Activated CD4-positive, alpha-beta T cell treated with anti-CD3 and anti-CD28 coated beads, Interleukin-2, Interleukin-4, amounts not matched to agents 100 ng/mL and 50 ng/mL, durations not matched to agents 16 hours and 8 hours (primary cell): ENCODE measurements around the gene AHCYL2.
"Not testable (repeated sequence)": the region's sequence is repeated elsewhere in the genome, so short reads cannot be mapped to it uniquely, and the experiment has no call there.

Experiments
- DNase-seq: peaks from one replicate; pipeline ENCODE4 v3.0.0-alpha.2; 2020; ENCODE audit warnings: low spot score

Gene AHCYL2

DNA sequence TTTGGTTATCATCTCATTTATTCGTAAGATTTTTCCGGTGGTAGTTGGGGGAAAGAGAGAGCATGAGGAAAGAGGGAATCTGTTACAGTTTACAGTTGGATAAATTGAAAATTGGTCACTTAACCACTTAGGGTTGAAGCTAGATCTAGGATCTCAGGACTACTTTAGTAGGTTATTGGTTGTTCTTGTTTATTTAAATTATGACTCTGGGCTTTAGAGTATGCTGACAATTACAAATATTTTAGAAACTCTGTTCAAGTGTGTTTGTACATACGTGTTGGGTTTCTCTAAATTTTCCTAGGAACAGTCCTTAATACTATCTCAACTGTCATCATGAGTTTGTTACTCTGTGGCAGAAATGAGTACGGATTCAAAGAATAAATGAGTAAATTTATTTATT, 160.8 kb downstream of the AHCYL2 start:
- DNase-seq: no peak

DNA sequence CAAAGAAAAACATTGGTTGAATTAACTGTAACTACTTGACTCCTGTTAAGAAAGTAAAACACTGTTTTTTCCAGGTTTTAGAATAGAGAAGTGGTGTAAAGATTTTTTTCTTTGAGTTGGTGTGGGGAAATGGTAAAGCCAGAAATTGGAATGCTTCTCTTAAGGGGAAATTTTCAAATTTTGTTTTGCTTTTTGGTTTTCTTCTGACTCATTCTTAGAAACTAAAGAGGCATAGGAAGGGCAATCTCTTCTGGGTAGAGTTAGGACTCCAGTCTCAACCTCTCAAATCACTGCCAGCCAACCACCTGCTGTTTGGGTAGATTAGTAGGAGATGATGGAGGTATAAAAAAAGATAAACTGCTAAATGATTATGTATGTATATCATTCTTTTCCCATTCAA, 161.7 kb downstream of the AHCYL2 start:
- no peak for DNase-seq

GRCh38 chr7:129387537-129387936, 162.7 kb downstream of the AHCYL2 start:
- no peak for DNase-seq

DNA sequence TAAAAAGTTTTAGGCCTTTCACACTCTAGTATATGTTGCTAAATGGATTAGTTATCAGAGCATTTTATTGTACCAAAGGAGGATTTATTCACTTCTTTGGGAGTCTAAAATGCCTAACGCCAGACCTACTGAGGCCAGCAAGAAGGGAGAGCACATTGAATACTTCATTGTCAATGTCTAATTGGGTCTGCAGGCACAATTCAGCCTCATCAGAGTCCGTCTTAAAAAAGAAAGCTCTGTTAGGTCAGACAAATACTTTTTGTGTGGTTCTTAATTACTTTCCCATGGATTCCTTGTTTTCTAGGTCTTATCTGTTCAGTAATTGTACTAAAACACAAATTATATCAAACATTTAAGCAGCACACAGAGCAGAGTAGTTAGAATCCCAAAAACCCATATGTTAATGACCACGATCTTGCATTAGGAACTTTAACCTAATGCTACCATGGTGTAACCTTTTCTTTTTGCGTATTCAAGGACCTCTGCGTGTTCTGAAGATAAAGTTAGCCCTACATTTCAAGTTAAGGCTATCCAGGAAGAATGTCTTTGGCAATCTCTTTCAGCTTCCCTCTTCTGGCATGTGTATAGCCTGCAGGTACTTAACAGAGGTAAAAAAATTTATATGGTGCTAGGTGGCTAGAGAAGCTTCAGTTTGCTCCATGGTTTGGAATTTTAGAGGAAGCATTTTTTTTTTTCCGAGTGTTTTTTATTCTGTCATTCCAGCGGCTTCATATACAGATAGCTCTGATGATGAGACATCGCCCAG, 163.7 kb downstream of the AHCYL2 start:
- DNase-seq: no peak

DNA sequence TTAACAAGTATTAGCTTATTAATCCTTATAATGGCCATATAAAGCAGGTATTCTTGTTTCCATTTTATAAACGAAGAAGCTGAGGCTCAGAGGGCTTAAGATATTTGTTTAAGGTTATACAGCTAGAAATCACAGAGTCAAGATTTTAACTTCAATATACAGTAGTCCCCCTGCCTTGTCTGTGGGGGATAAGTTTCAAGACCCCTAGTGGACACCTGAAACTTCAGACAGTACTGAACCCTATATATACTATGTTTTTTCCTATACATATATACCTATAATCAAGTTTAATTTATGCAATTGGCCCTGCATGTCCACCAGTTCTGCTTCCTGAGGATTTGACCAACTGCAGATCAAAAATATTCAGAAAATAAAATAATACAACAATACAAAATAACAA, 165.0 kb downstream of the AHCYL2 start:
- no peak for DNase-seq

- no peak for DNase-seq
Measured at GRCh38 chr7:129390314-129390713, 165.5 kb downstream of the AHCYL2 start.

DNA sequence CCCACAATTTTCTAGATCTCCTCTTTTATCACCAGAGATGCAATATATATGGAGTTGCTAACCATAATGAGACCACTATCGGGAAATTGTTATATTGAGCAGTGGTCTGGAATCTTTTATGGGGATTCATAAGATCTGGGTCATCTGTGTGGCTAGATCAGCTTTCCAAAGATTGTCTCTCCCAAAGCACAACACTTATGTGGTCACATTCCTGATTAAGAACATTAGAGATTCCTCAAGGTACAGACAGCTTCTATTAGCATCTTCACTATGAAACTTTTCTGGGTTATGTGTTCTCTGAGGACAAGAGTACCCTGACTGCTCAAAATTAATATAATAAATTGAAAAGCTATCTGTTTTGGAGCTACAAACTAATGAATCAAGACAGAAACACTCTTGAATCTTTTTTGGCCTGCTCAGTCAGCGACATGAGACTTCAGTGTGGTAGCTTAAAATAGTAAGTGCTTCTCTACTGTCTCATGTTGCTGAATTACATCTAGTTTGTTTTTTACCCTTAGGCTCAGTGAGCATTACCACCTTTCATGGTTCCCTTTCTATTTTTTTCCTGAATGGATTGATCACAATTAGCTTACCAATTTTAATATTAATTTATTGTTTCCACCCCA, 166.8 kb downstream of the AHCYL2 start:
- no peak for DNase-seq

DNA sequence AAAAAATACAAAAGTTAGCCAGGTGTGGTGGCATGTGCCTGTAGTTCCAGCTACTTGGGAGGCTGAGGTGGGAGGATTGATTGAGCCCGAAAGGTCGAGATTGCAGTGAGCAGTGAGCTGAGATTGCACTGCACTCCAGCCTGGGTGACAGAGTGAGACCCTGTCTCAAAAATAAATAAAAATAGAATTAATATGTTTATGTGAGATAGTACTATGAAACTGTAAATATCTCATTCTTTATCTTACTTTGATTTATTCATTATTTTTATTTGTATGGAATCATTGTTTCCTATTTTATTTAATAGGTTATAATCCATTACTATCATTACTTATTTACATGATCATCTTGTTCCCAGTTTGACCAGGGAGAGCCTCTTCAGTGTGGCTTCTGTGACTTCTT, 168.4 kb downstream of the AHCYL2 start:
- DNase-seq: no peak

DNA sequence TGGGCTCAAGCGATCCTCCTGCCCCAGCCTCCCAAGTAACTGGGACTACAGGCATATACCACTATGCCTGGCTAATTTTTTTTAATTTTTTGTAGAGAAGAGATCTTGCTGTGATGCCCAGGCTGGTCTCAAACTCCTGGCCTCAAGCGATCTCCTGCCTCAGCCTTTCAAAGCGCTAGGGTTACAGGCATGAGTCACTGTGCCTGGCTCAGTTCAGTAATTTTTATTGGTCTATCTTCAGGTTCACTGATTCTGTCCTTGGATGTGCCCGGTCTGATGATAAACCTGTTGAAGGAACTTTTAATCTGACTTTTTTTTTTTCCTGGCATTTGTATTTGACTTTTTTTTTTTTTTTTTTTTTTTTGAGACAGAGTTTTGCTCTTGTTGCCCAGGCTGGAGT, 169.3 kb downstream of the AHCYL2 start:
- DNase-seq: no peak

DNA sequence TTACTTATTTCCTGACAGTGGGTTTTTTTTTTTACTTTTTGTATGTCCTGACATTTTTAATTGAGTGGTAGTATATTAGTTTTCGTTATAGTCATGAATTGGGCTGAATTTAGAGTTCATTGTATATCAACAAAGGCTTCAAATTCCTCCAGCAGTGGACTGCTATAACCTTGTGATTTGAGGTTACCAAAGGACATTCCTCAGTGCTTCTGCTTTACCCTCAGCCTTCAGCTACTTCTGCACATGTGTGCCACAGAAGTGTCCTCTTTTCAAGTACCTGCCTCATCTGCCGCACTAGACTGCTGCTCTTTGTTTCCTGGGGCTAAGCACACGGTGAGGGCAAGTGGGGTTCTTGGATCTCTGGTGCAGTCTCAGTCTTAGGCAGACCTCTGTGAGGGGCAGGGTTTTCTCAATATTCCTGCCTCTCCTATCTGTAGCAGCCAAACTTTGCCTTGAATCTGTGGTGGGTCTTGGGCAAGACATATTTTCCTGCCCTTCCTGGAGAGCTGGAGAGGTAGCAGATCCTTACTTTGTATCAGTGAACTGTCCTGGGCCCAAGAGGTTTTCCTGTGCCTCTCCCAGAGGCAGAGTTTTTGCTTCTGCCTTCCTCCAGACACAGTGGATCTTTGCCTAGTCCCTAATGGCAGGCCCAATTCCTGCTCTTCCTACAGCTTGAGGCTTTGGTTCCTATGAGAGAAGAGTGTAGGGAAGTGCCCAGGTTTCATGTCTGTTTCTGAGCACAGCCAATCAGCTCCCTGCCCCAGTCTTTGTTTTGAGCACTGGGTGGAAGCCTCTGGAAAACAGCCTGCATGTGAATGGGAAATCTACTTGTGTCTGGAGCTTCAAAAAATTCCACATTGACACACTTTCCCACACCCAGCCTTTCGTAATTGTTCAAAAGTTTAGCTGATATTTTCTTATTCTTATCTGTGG, 170.4 kb downstream of the AHCYL2 start:
- no peak for DNase-seq

- DNase-seq: no peak
Measured at GRCh38 chr7:129401228-129401966, 176.6 kb downstream of the AHCYL2 start.

GRCh38 chr7:129401967-129402860, 177.4 kb downstream of the AHCYL2 start:
- peak; percentile 42 for DNase-seq

- peak; percentile 12 for DNase-seq
Measured at GRCh38 chr7:129405527-129405926, 180.7 kb downstream of the AHCYL2 start.

- DNase-seq: not testable (repeated sequence)
Measured at GRCh38 chr7:129410238-129410637, 185.4 kb downstream of the AHCYL2 start.

DNA sequence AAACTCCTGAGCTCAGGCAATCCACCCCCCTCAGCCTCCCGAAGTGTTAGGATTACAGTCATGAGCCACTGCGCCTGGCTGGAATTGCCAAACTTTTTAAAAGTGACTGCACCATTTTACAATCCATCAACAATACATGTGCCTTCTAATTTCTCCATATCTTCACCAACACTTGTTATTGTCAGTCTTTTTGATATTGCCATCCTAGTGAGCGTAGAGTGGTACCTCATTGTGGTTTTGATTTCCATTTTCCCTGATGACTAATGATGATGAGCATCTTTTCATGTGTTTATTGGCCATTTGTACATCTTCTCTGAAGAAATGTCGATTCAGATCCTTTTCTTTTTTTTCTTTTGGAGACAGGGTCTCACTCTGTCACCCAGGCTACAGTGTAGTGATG, 187.7 kb downstream of the AHCYL2 start:
- DNase-seq: no peak

- no peak for DNase-seq
Measured at GRCh38 chr7:129417073-129417472, 192.2 kb downstream of the AHCYL2 start.

DNA sequence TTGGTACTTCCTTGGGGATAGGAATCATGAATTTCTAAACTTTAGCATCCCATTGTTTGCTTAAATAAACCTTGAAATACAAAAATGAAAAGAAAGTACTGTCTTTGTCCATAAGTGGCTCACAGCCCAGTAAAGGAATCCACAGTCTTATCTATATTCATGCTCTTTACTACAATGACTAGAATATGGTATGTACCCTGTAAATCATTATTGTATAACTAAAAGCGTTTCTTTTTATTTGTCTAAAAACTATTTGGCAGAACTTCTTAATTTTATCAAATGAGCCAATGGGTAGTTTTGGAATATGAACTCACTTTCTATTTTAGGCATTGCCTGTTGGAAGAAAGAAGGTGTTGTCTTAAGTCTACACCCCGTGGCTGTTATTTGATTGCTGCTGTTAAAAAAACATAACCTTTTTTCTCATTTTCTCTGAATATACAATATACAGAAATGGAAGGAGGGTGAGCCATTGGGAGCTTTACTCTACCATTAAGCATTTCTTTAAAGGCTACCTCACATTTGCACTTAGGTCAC, 197.0 kb downstream of the AHCYL2 start:
- no peak for DNase-seq

DNA sequence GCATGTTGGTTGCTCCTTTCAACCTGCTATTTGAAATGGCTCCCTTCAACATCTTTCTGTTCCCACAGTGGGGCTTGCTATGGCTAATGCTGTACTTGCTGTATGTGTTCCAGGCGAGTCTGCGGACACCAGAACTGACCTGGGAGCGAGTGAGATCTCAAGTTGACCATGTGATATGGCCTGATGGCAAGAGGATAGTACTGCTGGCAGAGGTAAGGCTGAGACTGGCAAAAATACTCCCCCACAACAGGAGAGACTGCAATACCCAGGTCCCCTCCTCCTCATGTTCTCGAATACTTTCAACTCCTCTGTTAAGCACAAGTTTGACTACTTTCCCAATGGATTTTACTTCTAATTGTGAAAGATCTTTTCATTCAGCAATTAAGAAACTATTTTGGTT, 197.9 kb downstream of the AHCYL2 start:
- no peak for DNase-seq

DNA sequence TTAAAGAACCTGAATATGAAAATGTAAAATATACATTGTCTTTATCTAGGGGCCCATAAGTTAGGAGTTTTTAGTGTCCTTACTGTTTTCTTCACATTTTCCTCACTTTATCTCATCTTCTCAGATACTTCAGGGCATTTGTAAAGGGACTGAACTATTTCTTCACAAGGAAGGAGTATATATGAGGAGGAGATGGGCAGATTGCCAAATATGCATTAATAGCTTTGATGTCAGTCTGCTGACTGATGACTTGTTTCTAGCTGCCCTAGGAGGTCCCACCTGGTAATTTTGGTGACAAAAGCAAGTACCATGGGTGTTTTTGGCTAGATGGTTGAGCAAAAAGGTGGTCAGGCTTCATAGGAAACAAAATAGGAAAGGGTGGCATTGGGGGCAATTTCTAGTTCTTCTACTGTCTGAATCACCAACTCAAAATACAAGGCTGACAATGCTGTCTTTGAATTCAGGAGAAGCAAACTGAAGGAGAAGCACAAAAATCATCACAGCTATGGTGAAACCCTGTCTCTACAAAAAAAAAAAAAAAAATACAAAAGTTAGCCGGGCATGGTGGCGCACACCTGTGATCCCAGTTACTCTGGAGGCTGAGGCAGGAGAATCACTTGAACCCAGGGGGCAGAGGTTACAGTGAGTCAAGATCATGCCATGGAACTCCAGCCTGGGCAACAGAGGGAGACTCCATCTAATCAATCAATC, 199.0 kb downstream of the AHCYL2 start:
- no peak for DNase-seq

GRCh38 chr7:129426482-129426881, 201.7 kb downstream of the AHCYL2 start:
- no peak for DNase-seq
